Endothelial cell of umbilical vein (primary cell): ENCODE results near the gene FATE1. TPM values are rescaled to one million over a fixed set of nuclear protein-coding genes. Genes with fewer than 3 reads are reported as not detected.

Experiments
- BruUV-seq: library from RNA; stranded (reverse); fragments of 400-500 nt; replicated peaks from 2 replicates; lab custom pipeline; 2021; lab: Mats Ljungman, UMichigan
- CTCF ChIA-PET: fragments of 300-600, 350-600 bp; sonication (Branson Sonifier 250); formaldehyde crosslinking; loops from one replicate; lab custom pipeline; 2021; ENCODE audit warnings: antibody characterized with exemption, inconsistent platforms; lab: Charles Lee
- POLR2A ChIA-PET: fragments of 300-600, 350-600 bp; sonication (Branson Sonifier 250); formaldehyde crosslinking; loops from one replicate; lab custom pipeline; 2021; ENCODE audit warnings: antibody characterized with exemption, inconsistent platforms; lab: Charles Lee
- DNase-seq: peaks from one replicate; pipeline ENCODE4 v3.0.0-alpha.2; 2011; ENCODE audit warnings: low read depth, low spot score
- FAIRE-seq: peaks from 2 replicates; lab custom pipeline; 2011; peaks lifted over from hg19 to GRCh38; lab: Jason Lieb, UNC
- H2AFZ ChIP-seq: 2 replicates; pipeline ENCODE4 v1.6.0; 2012; ENCODE audit warnings: low read depth, low read length, control low read depth, inconsistent platforms
- H3K27ac ChIP-seq: 2 replicates; pipeline ENCODE4 v1.5.1; 2011; ENCODE audit warnings: low read depth, mild to moderate bottlenecking, control low read depth, low read length, moderate library complexity; ENCODE audit not compliant: insufficient read depth
- H3K27me3 ChIP-seq, 2 experiments: 2 replicates each; pipeline versions ENCODE4 v1.6.0 to v1.6.1; 2011; ENCODE audit warnings: low read length in 2 of 2, mixed read lengths in 1 of 2; ENCODE audit not compliant: control insufficient read depth in 2 of 2, insufficient read depth in 2 of 2
- H3K36me3 ChIP-seq, 2 experiments: 2 replicates in 1 of 2; 3 replicates in 1 of 2; pipeline ENCODE4 v1.5.1; 2011; ENCODE audit warnings: low read length in 2 of 2, mild to moderate bottlenecking in 1 of 2, moderate library complexity in 1 of 2; ENCODE audit not compliant: control insufficient read depth in 2 of 2, insufficient read depth in 2 of 2; ENCODE audit errors: extremely low read depth in 1 of 2
- H3K4me1 ChIP-seq: 3 replicates; pipeline ENCODE4 v1.5.1; 2011; ENCODE audit warnings: mild to moderate bottlenecking, low read length; ENCODE audit not compliant: control insufficient read depth, insufficient read depth; ENCODE audit errors: extremely low read depth
- H3K4me2 ChIP-seq: 2 replicates; pipeline ENCODE4 v1.6.1; 2011; ENCODE audit warnings: low read length, control low read depth, mixed read lengths; ENCODE audit not compliant: insufficient read depth
- H3K4me3 ChIP-seq, 3 experiments: fragments of 200-600 bp in 1 of 3; sonication (generic), shearing (Covaris generic) in 1 of 3; replicated peaks in 1 of 3; 2 replicates each; pipeline ENCODE4 v1.5.1; 2011 to 2016; ENCODE audit warnings: control low read depth in 3 of 3, low read length in 3 of 3, mild to moderate bottlenecking in 2 of 3, inconsistent platforms in 1 of 3, low read depth in 1 of 3, moderate library complexity in 1 of 3; ENCODE audit not compliant: insufficient read depth in 1 of 3
- H3K79me2 ChIP-seq: 2 replicates; pipeline ENCODE4 v1.6.0; 2012; ENCODE audit warnings: low read length, inconsistent platforms; ENCODE audit not compliant: control insufficient read depth, insufficient read depth
- H3K9ac ChIP-seq: replicated peaks from 2 replicates; pipeline ENCODE3; 2011; ENCODE audit warnings: low read length, control low read depth; ENCODE audit not compliant: insufficient read depth; ENCODE audit errors: extremely low read depth
- H3K9me1 ChIP-seq: replicated peaks from 3 replicates; pipeline ENCODE4 v1.6.0; 2011; ENCODE audit warnings: mild to moderate bottlenecking, low read length; ENCODE audit not compliant: control insufficient read depth, insufficient read depth; ENCODE audit errors: extremely low read depth
- H3K9me3 ChIP-seq: replicated peaks from 2 replicates; pipeline ENCODE4 v1.5.1; 2012; ENCODE audit warnings: low read length, inconsistent platforms; ENCODE audit not compliant: control insufficient read depth, insufficient read depth
- H4K20me1 ChIP-seq: replicated peaks from 2 replicates; pipeline ENCODE3; 2011; ENCODE audit warnings: mild to moderate bottlenecking, low read length; ENCODE audit not compliant: control insufficient read depth, insufficient read depth; ENCODE audit errors: extremely low read depth
- EZH2 ChIP-seq: IDR thresholded peaks from 2 replicates; pipeline ENCODE4 v1.6.1; 2012; ENCODE audit warnings: borderline replicate concordance, low read depth, mild to moderate bottlenecking, moderate library complexity, low read length, inconsistent platforms; ENCODE audit not compliant: severe bottlenecking
- FOS ChIP-seq: IDR thresholded peaks from 2 replicates; pipeline ENCODE4 v1.6.1; 2011; ENCODE audit warnings: mild to moderate bottlenecking, low read length, moderate library complexity, borderline replicate concordance; ENCODE audit not compliant: insufficient read depth
- GATA2 ChIP-seq: IDR thresholded peaks from 2 replicates; pipeline ENCODE4 v1.7.0; 2011; ENCODE audit warnings: low read depth, mild to moderate bottlenecking, moderate library complexity, mixed read lengths, low read length; ENCODE audit not compliant: insufficient read length, insufficient read depth
- JUN ChIP-seq: IDR thresholded peaks from 2 replicates; pipeline ENCODE4 v1.6.1; 2011; ENCODE audit warnings: borderline replicate concordance, low read depth; ENCODE audit not compliant: insufficient read length, insufficient read depth
- MYC ChIP-seq: IDR thresholded peaks from one replicate; pipeline ENCODE4 v1.6.1; 2011; ENCODE audit warnings: mild to moderate bottlenecking, low read depth, low read length
- POLR2A ChIP-seq: IDR thresholded peaks from 2 replicates; pipeline ENCODE4 v1.6.1; 2012; ENCODE audit warnings: low read depth, mild to moderate bottlenecking, control low read depth, low read length
- POLR2AphosphoS5 ChIP-seq: IDR thresholded peaks from 2 replicates; pipeline ENCODE4 v1.6.1; 2012; ENCODE audit warnings: low read depth, mild to moderate bottlenecking, control low read depth, low read length, moderate library complexity; ENCODE audit not compliant: insufficient read depth
- dilution Hi-C: fragments of 300-500 bp; cut with MboI; formaldehyde crosslinking; loops from one replicate; pipeline ENCODE4 v1.15.0; 2019; ENCODE audit warnings: low sequenced_read_pairs; ENCODE audit not compliant: extremely low pct_ligation_motif_present
- intact Hi-C: fragments of 100-400 bp; cut with micrococcal nuclease; formaldehyde crosslinking; loops from one replicate; pipeline ENCODE4 v1.10.0; 2022
- polyA plus RNA-seq, 4 experiments: library from polyadenylated mRNA; depleted of rRNA in 3 of 4; stranded (reverse) in 3 of 4; unstranded in 1 of 4; fragments of >200 nt; gene quantifications; 2 replicates each; pipeline versions ENCODE4 v1.2.1 to v1.2.3, GENCODE V29; 2011 to 2012; ENCODE audit warnings: missing spikeins in 1 of 4
- total RNA-seq: library from RNA; stranded (reverse); gene quantifications from 2 replicates; pipeline ENCODE4 v1.2.3, GENCODE V29; 2021
- TF ChIP-seq, protein P1 (sequence below): IDR thresholded peaks from 2 replicates; pipeline ENCODE4 v1.6.1; 2011; ENCODE audit not compliant: insufficient read depth, insufficient read length
- TF ChIP-seq, protein P2 (sequence below), 2 donors: IDR thresholded peaks; 1 replicate in 1 of 2; 2 replicates in 1 of 2; pipeline ENCODE4 v1.5.1; 2011; ENCODE audit warnings: low read length in 2 of 2, mild to moderate bottlenecking in 2 of 2, moderate library complexity in 2 of 2, control low read depth in 1 of 2, inconsistent platforms in 1 of 2, low read depth in 1 of 2; ENCODE audit not compliant: insufficient read depth in 1 of 2; ENCODE audit errors: extremely low read depth in 1 of 2

The FATE1 gene
- total and polyA plus RNA-seq, 2 donors (not counting 3 experiments of a cell fraction or from before 2014, with no cell fraction given) = not detected

DNA sequence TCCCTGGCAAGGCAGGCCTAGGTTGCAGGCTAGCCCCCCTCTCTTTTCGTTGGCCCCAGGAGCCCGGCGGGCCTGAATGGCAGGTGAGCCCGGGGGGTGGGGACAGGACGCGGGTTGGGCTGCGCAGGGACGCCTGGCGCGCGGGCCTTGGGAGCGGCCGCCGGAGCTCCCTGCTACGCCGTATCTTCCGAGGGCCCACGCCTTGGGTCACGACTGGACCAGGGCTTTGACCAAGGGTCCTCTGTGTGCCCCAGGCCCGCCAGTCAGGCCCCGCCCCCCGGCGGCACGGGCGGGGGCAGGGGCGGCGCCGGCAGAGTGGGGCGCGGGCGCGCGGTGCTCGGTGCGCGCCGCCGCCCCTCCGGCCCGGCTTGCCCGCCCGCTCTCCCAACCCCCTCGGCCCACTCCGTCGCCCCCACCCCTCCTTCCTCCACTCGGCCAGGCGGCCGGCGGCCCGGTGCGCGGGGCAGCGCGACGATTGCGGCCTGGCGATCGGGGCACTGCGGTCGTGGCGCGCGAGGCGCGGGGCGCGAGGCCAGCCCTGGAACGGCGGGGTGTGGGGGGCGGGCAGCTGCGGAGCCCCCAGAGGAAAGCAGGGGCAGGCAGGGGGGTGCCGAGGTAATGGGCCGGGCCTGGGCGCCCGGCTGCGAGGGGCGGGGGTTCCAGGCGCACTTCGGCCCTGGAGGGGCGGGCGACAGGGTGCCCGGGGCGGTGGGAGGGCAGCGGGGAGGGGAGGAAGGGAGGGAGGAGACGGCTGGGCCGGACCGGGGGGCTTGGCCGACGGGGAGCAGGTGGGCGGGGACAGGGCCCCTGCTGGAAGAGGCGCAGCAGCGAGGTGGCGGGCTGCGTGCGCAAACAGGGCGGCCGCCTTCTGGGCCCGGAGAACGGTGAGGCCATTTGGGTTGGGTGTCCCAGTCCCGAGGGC lies 20.9 kb upstream of the FATE1 start, which contains the start of gene PRRG3:
TSS of gene PRRG3 (plus strand) at position 798 of the 922 bp plus-strand sequence. CDS start 3,357 bp downstream, outside the sequence.
- no TSS peak for BruUV-seq
- no peak for FAIRE-seq
- Histone ChIP-seq H3K4me2 (no peak within 1 kb of the TSS), H3K36me3 (no peaks in the 10 kb centered on the region), H3K4me1 (no peaks in the 10 kb centered on the region), H3K4me3 (no peak within 1 kb of the TSS), H3K27ac (no peak within 1 kb of the TSS), H2AFZ (no peak within 1 kb of the TSS), H3K27me3 (no peaks in the 10 kb centered on the region), H3K79me2 (no peaks in the 10 kb centered on the region), H3K9me1 (no peaks in the 10 kb centered on the region), H3K9me3 (no peaks in the 10 kb centered on the region), H3K9ac (no peak within 1 kb of the TSS), H4K20me1 (no peaks in the 10 kb centered on the region)
- no peak for DNase-seq
- dilution Hi-C loops (no loop called here), intact Hi-C loops (no loop called here)
- ChIA-PET CTCF (no interaction called here), POLR2A (no interaction called here)
- TF ChIP-seq, protein P1, sequence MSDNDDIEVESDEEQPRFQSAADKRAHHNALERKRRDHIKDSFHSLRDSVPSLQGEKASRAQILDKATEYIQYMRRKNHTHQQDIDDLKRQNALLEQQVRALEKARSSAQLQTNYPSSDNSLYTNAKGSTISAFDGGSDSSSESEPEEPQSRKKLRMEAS = no peak

DNA sequence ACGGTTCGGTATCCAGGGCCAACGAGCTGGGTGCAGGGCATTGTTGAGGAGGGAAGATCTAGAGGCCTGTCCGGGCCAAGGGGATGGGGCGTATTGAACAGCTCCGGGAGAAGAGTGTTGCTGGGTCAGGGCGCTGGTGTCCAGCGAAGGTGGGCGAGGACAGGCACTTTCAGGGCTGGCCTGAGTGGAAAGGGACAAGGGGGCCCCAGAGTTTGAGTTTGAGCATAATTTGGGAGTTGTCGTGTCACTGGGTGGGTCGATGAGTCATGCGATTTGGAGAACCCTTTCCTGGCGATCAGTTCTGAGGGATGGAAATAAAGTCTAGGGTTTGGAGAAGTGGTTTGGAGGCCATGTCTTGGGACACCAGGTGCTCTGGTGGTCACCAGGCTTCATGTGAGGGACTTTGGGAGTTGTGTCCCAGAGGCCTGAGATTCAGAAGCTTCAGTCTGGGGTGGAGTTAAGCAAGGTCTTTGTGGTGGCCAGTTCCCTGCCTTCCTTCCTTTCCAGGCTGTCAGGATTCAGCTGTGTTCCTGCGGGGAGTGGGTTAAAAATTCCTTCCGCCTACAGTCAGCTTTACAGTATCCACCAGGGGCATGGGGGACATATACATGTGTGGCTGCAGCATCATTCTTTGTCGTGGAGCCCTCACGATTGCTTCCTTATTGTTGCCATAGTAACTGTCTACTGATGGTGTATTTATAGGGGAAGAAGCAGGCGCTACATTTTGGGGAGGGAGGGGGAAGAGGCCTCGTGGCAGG lies 20.1 kb upstream of the FATE1 start:
- no TSS peak for BruUV-seq
- Histone ChIP-seq H3K79me2 (no peaks in the 10 kb centered on the region), H4K20me1 (no peaks in the 10 kb centered on the region), H2AFZ (no peak overlapping the region), H3K9ac (no peak overlapping the region), H3K27me3 (no peaks in the 10 kb centered on the region), H3K9me1 (no peaks in the 10 kb centered on the region), H3K9me3 (no peaks in the 10 kb centered on the region), H3K27ac (no peak overlapping the region), H3K36me3 (no peaks in the 10 kb centered on the region), H3K4me3 (no peak overlapping the region), H3K4me2 (no peak overlapping the region), H3K4me1 (no peaks in the 10 kb centered on the region)
- TF ChIP-seq MYC (no peak), GATA2 (no peak), FOS (no peak), POLR2AphosphoS5 (no peak), POLR2A (no peak), EZH2 (no peak), JUN (no peak)
- TF ChIP-seq, protein P2, sequence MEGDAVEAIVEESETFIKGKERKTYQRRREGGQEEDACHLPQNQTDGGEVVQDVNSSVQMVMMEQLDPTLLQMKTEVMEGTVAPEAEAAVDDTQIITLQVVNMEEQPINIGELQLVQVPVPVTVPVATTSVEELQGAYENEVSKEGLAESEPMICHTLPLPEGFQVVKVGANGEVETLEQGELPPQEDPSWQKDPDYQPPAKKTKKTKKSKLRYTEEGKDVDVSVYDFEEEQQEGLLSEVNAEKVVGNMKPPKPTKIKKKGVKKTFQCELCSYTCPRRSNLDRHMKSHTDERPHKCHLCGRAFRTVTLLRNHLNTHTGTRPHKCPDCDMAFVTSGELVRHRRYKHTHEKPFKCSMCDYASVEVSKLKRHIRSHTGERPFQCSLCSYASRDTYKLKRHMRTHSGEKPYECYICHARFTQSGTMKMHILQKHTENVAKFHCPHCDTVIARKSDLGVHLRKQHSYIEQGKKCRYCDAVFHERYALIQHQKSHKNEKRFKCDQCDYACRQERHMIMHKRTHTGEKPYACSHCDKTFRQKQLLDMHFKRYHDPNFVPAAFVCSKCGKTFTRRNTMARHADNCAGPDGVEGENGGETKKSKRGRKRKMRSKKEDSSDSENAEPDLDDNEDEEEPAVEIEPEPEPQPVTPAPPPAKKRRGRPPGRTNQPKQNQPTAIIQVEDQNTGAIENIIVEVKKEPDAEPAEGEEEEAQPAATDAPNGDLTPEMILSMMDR (IDR thresholded peaks at IDR 0.05; ENCODE audit: extremely low read depth in 1 of 2, insufficient read depth in 1 of 2, low read depth in 1 of 2, low read length in 2 of 2) = no peak
- TF ChIP-seq, protein P1 = no peak
- CTCF ChIA-PET = no interaction called here
- FAIRE-seq (no peak), DNase-seq (no peak)
- POLR2A ChIA-PET = no interaction called here
- intact Hi-C loops = no loop called here
- dilution Hi-C loops = no loop called here
